Esophagus (tissue), 2 donors: ENCODE measurements around the gene KLHL25. TPM values are rescaled to one million over a fixed set of nuclear protein-coding genes. Genes with fewer than 3 reads are reported as not detected.

Source experiments
- H3K27ac ChIP-seq, 2 donors: one replicate each; pipeline ENCODE4 v1.5.1; 2013; ENCODE audit warnings: low read depth in 2 of 2, mild to moderate bottlenecking in 2 of 2, inconsistent platforms in 1 of 2, low read length in 1 of 2, moderate library complexity in 1 of 2
- H3K27me3 ChIP-seq, 2 donors: one replicate each; pipeline ENCODE4 v1.6.1; 2013; ENCODE audit warnings: low read length in 2 of 2, control low read depth in 1 of 2, mild to moderate bottlenecking in 1 of 2; ENCODE audit not compliant: insufficient read depth in 2 of 2, control insufficient read depth in 1 of 2
- H3K36me3 ChIP-seq, 2 donors: one replicate each; pipeline ENCODE4 v1.6.1; 2013; ENCODE audit warnings: low read length in 1 of 2; ENCODE audit not compliant: control insufficient read depth in 2 of 2, insufficient read depth in 2 of 2
- H3K4me1 ChIP-seq, 2 donors: one replicate each; pipeline ENCODE4 v1.6.1; 2013; ENCODE audit warnings: low read length in 1 of 2; ENCODE audit not compliant: control insufficient read depth in 2 of 2, insufficient read depth in 2 of 2
- H3K4me3 ChIP-seq, 2 donors: one replicate each; pipeline ENCODE4 v1.5.1; 2013; ENCODE audit warnings: low read length in 2 of 2, mild to moderate bottlenecking in 2 of 2, low read depth in 1 of 2, moderate library complexity in 1 of 2
- H3K9me3 ChIP-seq, 2 donors: one replicate each; pipeline ENCODE4 v1.6.1; 2013; ENCODE audit warnings: mild to moderate bottlenecking in 2 of 2, low read depth in 1 of 2, low read length in 1 of 2, moderate library complexity in 1 of 2; ENCODE audit not compliant: control insufficient read depth in 2 of 2, insufficient read depth in 1 of 2
- WGBS, 2 donors: extraction: QIAGEN DNeasy Blood & Tissue Kit; methylation state at CpG; one replicate each; pipeline ENCODE4 v1.1.7; 2013; 5-methylcytosine and 5-hydroxymethylcytosine counted together
- polyA plus RNA-seq, 2 donors: library from polyadenylated mRNA; stranded (reverse); fragments of 200-250 nt; gene quantifications; one replicate each; pipeline ENCODE4 v1.2.3, GENCODE V29; 2013
- donor health status: healthy with polysubstance abuse.
- donor health status: Bipolar disorder and iron deficiency.

Gene KLHL25, protein sequence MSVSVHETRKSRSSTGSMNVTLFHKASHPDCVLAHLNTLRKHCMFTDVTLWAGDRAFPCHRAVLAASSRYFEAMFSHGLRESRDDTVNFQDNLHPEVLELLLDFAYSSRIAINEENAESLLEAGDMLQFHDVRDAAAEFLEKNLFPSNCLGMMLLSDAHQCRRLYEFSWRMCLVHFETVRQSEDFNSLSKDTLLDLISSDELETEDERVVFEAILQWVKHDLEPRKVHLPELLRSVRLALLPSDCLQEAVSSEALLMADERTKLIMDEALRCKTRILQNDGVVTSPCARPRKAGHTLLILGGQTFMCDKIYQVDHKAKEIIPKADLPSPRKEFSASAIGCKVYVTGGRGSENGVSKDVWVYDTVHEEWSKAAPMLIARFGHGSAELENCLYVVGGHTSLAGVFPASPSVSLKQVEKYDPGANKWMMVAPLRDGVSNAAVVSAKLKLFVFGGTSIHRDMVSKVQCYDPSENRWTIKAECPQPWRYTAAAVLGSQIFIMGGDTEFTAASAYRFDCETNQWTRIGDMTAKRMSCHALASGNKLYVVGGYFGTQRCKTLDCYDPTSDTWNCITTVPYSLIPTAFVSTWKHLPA
- 1 to 10 TPM; 4.2 to 4.5 TPM for polyA plus RNA-seq

DNA sequence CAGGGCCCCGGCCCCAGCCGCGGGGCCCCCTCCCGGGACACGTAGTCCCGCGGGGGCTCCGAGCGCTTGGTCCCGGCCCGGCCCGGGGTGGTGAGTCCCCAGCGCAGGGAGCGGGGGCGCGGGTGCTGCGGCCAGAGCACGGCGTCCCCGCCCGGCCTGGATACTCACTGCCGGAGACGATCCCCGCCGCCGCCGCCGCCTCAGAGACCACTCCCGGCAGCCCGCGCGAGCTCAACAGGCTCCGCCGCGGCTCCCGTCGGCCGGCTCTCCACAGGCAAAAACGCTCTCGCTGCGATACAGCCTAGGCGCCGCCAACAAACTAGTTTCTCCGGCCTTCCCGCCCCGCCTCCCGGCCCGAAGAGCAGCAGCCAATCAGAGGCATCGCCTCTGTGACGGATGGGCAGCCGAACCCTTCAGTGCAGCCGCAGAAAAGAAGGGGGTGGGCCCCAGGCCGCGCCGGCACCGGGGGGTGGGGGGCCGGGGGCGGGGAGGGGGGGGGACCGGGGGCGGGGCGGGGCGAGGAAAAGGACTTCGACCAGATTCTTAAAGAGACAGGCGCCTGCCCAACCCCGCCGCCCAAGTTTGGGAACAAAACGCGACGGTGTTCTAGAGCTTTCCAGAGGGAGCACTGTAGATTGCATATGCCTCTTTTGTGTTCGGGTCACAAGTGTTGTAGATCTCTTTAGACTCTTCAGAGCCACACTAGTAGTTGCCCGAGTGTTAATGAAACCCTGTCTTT is at the start of gene KLHL25:
TSS of gene KLHL25 (minus strand) at position 328 of the 739 bp plus-strand sequence. CDS start 25,115 bp downstream, outside the sequence.
- H3K4me3 ChIP-seq, result peak within 1 kb of the TSS; percentile 86 to 91
- no peaks in the 10 kb centered on the region for H3K9me3 ChIP-seq
- peak within 1 kb of the TSS; percentile 86 to 94 for H3K27ac ChIP-seq
- 0 to 1% methylated on average over 60 to 67 of the region's 71 CpGs for WGBS, 2 donors
- peaks cover 7% of the 10 kb centered on the region in 2 donors for H3K4me1 ChIP-seq
- H3K27me3 ChIP-seq, result no peaks in the 10 kb centered on the region
- H3K36me3 ChIP-seq, result no peaks in the 10 kb centered on the region

GRCh38 chr15:85840802-85841152 is 46.1 kb upstream of the KLHL25 start:
- H3K27ac ChIP-seq, result no peak overlapping the region
- H3K4me3 ChIP-seq, result peak overlapping the region in 1 of 2 donors; percentile 19
- 0% methylated on average over 8 of the region's 8 CpGs for WGBS, 2 donors
- no peaks in the 10 kb centered on the region for H3K27me3 ChIP-seq
- no peaks in the 10 kb centered on the region for H3K9me3 ChIP-seq
- no peaks in the 10 kb centered on the region for H3K36me3 ChIP-seq
- H3K4me1 ChIP-seq, result no peaks in the 10 kb centered on the region

- no peaks in the 10 kb centered on the region for H3K36me3 ChIP-seq
- 6 to 10% methylated on average over 32 of the region's 32 CpGs for WGBS, 2 donors
- H3K9me3 ChIP-seq, result peaks cover 0 to 1% of the 10 kb centered on the region in 2 donors
- no peaks in the 10 kb centered on the region for H3K27me3 ChIP-seq
- H3K27ac ChIP-seq, result no peak overlapping the region
- H3K4me1 ChIP-seq, result no peaks in the 10 kb centered on the region
- peak overlapping the region; percentile 19 to 33 for H3K4me3 ChIP-seq
These were observed 45.5 kb upstream of the KLHL25 start for GRCh38 chr15:85840079-85840801.

GRCh38 chr15:85839643-85840042 is 44.9 kb upstream of the KLHL25 start:
- no peaks in the 10 kb centered on the region for H3K36me3 ChIP-seq
- WGBS, 2 donors, result 95 to 96% methylated on average over 2 of the region's 2 CpGs
- no peaks in the 10 kb centered on the region for H3K4me1 ChIP-seq
- H3K27ac ChIP-seq, result no peak overlapping the region
- no peaks in the 10 kb centered on the region for H3K27me3 ChIP-seq
- peaks cover 0 to 3% of the 10 kb centered on the region in 2 donors for H3K9me3 ChIP-seq
- H3K4me3 ChIP-seq, result no peak overlapping the region

GRCh38 chr15:85838655-85839054 is 43.9 kb upstream of the KLHL25 start:
- H3K27ac ChIP-seq, result no peak overlapping the region
- H3K4me1 ChIP-seq, result no peaks in the 10 kb centered on the region
- 76 to 84% methylated on average over 8 of the region's 8 CpGs for WGBS, 2 donors
- H3K36me3 ChIP-seq, result no peaks in the 10 kb centered on the region
- H3K9me3 ChIP-seq, result peaks cover 0 to 3% of the 10 kb centered on the region in 2 donors
- no peaks in the 10 kb centered on the region for H3K27me3 ChIP-seq
- no peak overlapping the region for H3K4me3 ChIP-seq

GRCh38 chr15:85837881-85838280 is 43.2 kb upstream of the KLHL25 start:
- Histone ChIP-seq H3K4me3 (no peak overlapping the region), H3K27me3 (no peaks in the 10 kb centered on the region), H3K36me3 (no peaks in the 10 kb centered on the region), H3K27ac (no peak overlapping the region), H3K4me1 (no peaks in the 10 kb centered on the region), H3K9me3 (peaks cover 0 to 3% of the 10 kb centered on the region in 2 donors)
- WGBS, 2 donors, result 66 to 69% methylated on average over 2 of the region's 2 CpGs

GRCh38 chr15:85837011-85837433 is 42.3 kb upstream of the KLHL25 start:
- 44 to 52% methylated on average over 6 of the region's 6 CpGs for WGBS, 2 donors
- Histone ChIP-seq H3K27ac (peak overlapping the region in 1 of 2 donors; percentile 9), H3K27me3 (no peaks in the 10 kb centered on the region), H3K4me1 (no peaks in the 10 kb centered on the region), H3K36me3 (no peaks in the 10 kb centered on the region), H3K9me3 (peaks cover 0 to 3% of the 10 kb centered on the region in 2 donors), H3K4me3 (no peak overlapping the region)

DNA sequence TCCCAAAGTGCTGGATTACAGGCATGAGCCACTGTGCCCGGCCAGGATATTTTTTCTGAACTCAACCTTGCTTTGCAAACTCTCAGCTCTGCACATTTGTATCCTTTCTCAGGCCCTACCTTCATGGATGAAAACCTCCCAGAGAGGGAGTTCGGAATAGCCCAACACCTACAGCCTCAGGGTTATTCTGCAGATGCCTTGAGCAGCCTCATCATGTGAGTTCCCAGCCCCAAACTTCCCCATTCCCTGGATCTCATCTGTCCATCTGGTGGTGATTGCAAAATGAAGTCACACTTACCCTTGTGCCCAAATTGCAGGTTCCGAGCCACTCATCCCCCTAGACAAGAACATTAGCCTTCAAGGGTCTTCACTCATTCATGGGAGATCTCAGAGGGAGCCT is 39.9 kb upstream of the KLHL25 start:
- WGBS, 2 donors, result 90 to 96% methylated on average over 3 of the region's 3 CpGs
- Histone ChIP-seq H3K9me3 (peaks cover 0 to 3% of the 10 kb centered on the region in 2 donors), H3K27me3 (no peaks in the 10 kb centered on the region), H3K27ac (no peak overlapping the region), H3K36me3 (no peaks in the 10 kb centered on the region), H3K4me3 (no peak overlapping the region), H3K4me1 (no peaks in the 10 kb centered on the region)

DNA sequence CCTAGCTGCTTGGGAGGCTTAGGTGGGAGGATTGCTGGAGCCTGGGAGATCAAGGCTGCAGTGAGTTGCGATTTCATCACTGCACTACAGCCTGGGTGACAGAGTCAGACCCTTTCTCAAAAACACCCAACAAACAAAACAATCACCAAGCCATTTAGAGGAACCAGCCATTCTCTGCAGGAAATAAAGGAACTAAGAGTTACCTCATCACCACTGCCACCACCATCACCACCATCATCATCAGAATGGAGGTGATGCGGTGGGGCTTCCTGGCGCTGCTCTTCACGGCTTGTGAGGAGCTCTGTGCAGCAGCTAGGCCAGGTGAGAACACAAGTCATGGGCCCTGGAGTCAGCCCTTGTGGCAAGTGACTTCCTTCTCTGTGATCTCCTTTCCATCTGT is 37.7 kb upstream of the KLHL25 start:
- H3K27ac ChIP-seq, result no peak overlapping the region
- H3K27me3 ChIP-seq, result no peaks in the 10 kb centered on the region
- H3K4me3 ChIP-seq, result no peak overlapping the region
- no peaks in the 10 kb centered on the region for H3K36me3 ChIP-seq
- H3K4me1 ChIP-seq, result no peaks in the 10 kb centered on the region
- 80 to 83% methylated on average over 4 of the region's 4 CpGs for WGBS, 2 donors
- H3K9me3 ChIP-seq, result peaks cover 0 to 3% of the 10 kb centered on the region in 2 donors
